ENCODE results near the gene CEP170.

Gene CEP170

GRCh38 chr1:243287123-243287460, 32.0 kb upstream of the CEP170 start:
- TF ChIP-seq ZFP3 (tag by site-specific recombination; IDR thresholded peaks at IDR 0.05; ENCODE audit: low read depth) (no peak), ZNF654 (tag by site-specific recombination; IDR thresholded peaks at IDR 0.05; ENCODE audit: low read depth) (no peak), WT1 (tag by site-specific recombination; IDR thresholded peaks at IDR 0.05) (no peak), ZFP69B (tag by site-specific recombination; IDR thresholded peaks at IDR 0.05) (no peak)
- CTCF ChIA-PET = interaction anchor here (0.6 to 0.7 kb wide), 2 partner anchors 21 to 1923 kb away, joined by 3 to 5 read pairs; no protein-coding TSS in a partner anchor
- Histone ChIP-seq H3K4me3 (ENCODE audit: low read depth, low read length) (no peak overlapping the region), H3K27ac (ENCODE audit: extremely low read depth, low read depth, low read length) (no peak overlapping the region), H3K36me3 (ENCODE audit: control insufficient read depth in 2 of 2, insufficient read depth in 1 of 2, low read length in 2 of 2) (peaks cover 11 to 42% of the 10 kb centered on the region in 2 experiments; a peak in 2 of 3 replicates), H3K4me1 (ENCODE audit: control insufficient read depth, insufficient read depth, low read length) (no peaks in the 10 kb centered on the region), H3K9me3 (ENCODE audit: control insufficient read depth, insufficient read depth, low read depth, low read length) (no peaks in the 10 kb centered on the region)
- POLR2A ChIA-PET = no interaction called here

GRCh38 chr1:243286409-243287122, 31.5 kb upstream of the CEP170 start:
- no peak overlapping the region for H3K27ac ChIP-seq (ENCODE audit: extremely low read depth, low read depth, low read length)
- TF ChIP-seq ZNF521 (tag by site-specific recombination; IDR thresholded peaks at IDR 0.05) (no peak), ZNF311 (tag by site-specific recombination; IDR thresholded peaks at IDR 0.05; ENCODE audit: borderline replicate concordance) (no peak), ZNF10 (tag by site-specific recombination; IDR thresholded peaks at IDR 0.05) (no peak), KLF8 (tag by site-specific recombination; IDR thresholded peaks at IDR 0.05) (no peak), ZNF555 (tag by site-specific recombination; conservative IDR thresholded peaks at IDR 0.05) (no peak), BCL11B (tag by site-specific recombination; IDR thresholded peaks at IDR 0.05; ENCODE audit: low read depth) (no peak), KLF10 (tag by site-specific recombination; IDR thresholded peaks at IDR 0.05) (no peak), ZBTB1 (tag by site-specific recombination; IDR thresholded peaks at IDR 0.05) (no peak)
- ChIA-PET CTCF (interaction anchor here (0.6 to 0.7 kb wide), 2 partner anchors 21 to 1922 kb away, joined by 3 to 5 read pairs; no protein-coding TSS in a partner anchor), POLR2A (no interaction called here)
- no peaks in the 10 kb centered on the region for H3K9me3 ChIP-seq (ENCODE audit: control insufficient read depth, insufficient read depth, low read depth, low read length)
- H3K36me3 ChIP-seq (ENCODE audit: control insufficient read depth in 2 of 2, insufficient read depth in 1 of 2, low read length in 2 of 2) = peaks cover 16 to 48% of the 10 kb centered on the region in 2 experiments; a peak in 2 of 3 replicates
- no peak overlapping the region for H3K4me3 ChIP-seq (ENCODE audit: low read depth, low read length)
- no peaks in the 10 kb centered on the region for H3K4me1 ChIP-seq (ENCODE audit: control insufficient read depth, insufficient read depth, low read length)

DNA sequence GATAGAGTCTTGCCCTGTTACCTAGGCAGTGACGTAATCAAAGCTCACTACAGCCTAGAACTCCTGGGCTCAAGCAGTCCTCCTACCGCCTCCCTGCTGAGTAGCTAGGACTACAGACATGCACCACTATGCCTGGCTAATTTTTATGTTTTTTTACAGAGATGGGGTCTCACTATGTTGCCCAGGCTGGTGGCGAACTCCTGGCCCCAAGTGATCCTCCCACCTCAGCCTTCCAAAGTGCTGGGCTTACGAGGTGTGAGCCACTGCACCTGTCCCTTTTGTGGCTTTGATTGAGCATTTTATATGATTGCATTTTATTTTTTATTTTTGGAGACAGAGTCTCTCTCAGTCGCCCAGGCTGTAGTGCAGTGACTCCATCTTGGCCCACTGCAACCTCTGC, 26.6 kb upstream of the CEP170 start:
- no peaks in the 10 kb centered on the region for H3K4me1 ChIP-seq (ENCODE audit: control insufficient read depth, insufficient read depth, low read length)
- ChIA-PET POLR2A (no interaction called here), CTCF (interaction anchor here (0.6 kb wide), 1 partner anchor 42 kb away, joined by 6 read pairs; no protein-coding TSS in a partner anchor)
- H3K9me3 ChIP-seq (ENCODE audit: control insufficient read depth, insufficient read depth, low read depth, low read length) = no peaks in the 10 kb centered on the region
- no peak overlapping the region for H3K4me3 ChIP-seq (ENCODE audit: low read depth, low read length)
- H3K27ac ChIP-seq (ENCODE audit: extremely low read depth, low read depth, low read length) = no peak overlapping the region
- peaks cover 22 to 38% of the 10 kb centered on the region in 2 experiments for H3K36me3 ChIP-seq (ENCODE audit: control insufficient read depth in 2 of 2, insufficient read depth in 1 of 2, low read length in 2 of 2)
- no peak for TF ChIP-seq KLF17 (tag by site-specific recombination; IDR thresholded peaks at IDR 0.05)
- peak; percentile 69; the same call in 1 of the 2 replicates for TF ChIP-seq ZNF121 (tag by site-specific recombination; IDR thresholded peaks at IDR 0.05)
- no peak for TF ChIP-seq ZBTB21 (tag by site-specific recombination; IDR thresholded peaks at IDR 0.05)

DNA sequence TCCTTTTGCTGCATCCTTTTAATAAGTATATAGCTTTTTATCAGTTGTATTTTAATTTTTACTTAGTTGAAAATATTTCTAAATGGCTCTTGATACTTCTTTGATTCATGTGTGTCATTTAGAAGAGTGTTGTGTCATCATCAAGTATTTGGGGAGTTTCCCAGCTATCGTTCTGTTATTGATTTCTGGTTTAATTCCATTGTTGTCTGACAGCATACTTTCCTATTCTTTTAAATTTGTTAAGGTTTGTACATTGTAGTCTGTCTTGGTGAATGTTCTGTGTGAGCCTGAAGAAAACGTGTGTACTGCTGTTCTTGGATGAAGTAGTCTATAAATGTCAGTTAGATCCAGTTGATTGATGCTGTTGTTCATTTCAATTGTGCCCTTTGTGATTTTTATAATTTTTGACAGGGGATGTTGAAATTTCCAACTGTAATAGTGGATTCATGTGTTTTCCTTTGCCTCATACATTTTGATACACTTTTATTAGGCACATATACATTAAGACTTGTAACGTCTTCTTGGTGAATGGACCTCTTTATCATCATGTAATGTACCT, 25.6 kb upstream of the CEP170 start:
- Histone ChIP-seq H3K9me3 (ENCODE audit: control insufficient read depth, insufficient read depth, low read depth, low read length) (no peaks in the 10 kb centered on the region), H3K27ac (ENCODE audit: extremely low read depth, low read depth, low read length) (no peak overlapping the region), H3K4me3 (ENCODE audit: low read depth, low read length) (no peak overlapping the region), H3K36me3 (ENCODE audit: control insufficient read depth in 2 of 2, insufficient read depth in 1 of 2, low read length in 2 of 2) (peaks cover 28 to 39% of the 10 kb centered on the region in 2 experiments), H3K4me1 (ENCODE audit: control insufficient read depth, insufficient read depth, low read length) (no peaks in the 10 kb centered on the region)
- ChIA-PET CTCF (no interaction called here), POLR2A (no interaction called here)
- no peak for TF ChIP-seq ZNF473 (tag by site-specific recombination; IDR thresholded peaks at IDR 0.05)
- no peak for TF ChIP-seq ZNF350 (tag by site-specific recombination; IDR thresholded peaks at IDR 0.05)
- no peak for TF ChIP-seq ZNF660 (tag by site-specific recombination; IDR thresholded peaks at IDR 0.05)
- no peak for TF ChIP-seq ZBTB20 (tag by site-specific recombination; IDR thresholded peaks at IDR 0.05)
- TF ChIP-seq KLF1 (tag by site-specific recombination; IDR thresholded peaks at IDR 0.05) = no peak
- no peak for TF ChIP-seq ZNF843 (tag by site-specific recombination; IDR thresholded peaks at IDR 0.05)
